HepG2 (cell line): ENCODE measurements around the gene GJC2. TPM values are rescaled to one million over a fixed set of nuclear protein-coding genes. Genes with fewer than 3 reads are reported as not detected.

Source experiments
- CBFB ChIP-seq: sonication (generic); formaldehyde crosslinking; IDR thresholded peaks from 2 replicates; pipeline ENCODE4 v1.4.0; 2020; ENCODE audit warnings: missing genetic modification reagents
- CREB3 ChIP-seq: sonication (generic); formaldehyde crosslinking; IDR thresholded peaks from 2 replicates; pipeline ENCODE4 v1.5.0; 2020; ENCODE audit warnings: missing genetic modification reagents
- IKZF1 ChIP-seq: fragments of 450-650 bp; IDR thresholded peaks from 2 replicates; pipeline ENCODE4 v1.7.1; 2016
- KLF11 ChIP-seq: IDR thresholded peaks from 2 replicates; pipeline ENCODE4 v1.6.1; 2016; ENCODE audit warnings: missing compliant biosample characterization
- KMT2A ChIP-seq: sonication (generic); formaldehyde crosslinking; IDR thresholded peaks from 2 replicates; pipeline ENCODE4 v1.4.0; 2020; ENCODE audit warnings: missing genetic modification reagents
- NCOR1 ChIP-seq: fragments of 200-600 bp; sonication (generic); IDR thresholded peaks from 2 replicates; pipeline ENCODE4 v1.7.0; 2017; ENCODE audit warnings: antibody characterized with exemption, low read length, borderline replicate concordance
- NR3C1 ChIP-seq: sonication (generic); formaldehyde crosslinking; IDR thresholded peaks from 2 replicates; pipeline ENCODE4 v1.4.0; 2020; ENCODE audit warnings: missing genetic modification reagents
- POLR2A ChIP-seq, 2 experiments: IDR thresholded peaks; 2 replicates each; pipeline ENCODE4 v1.6.1; 2011; ENCODE audit warnings: low read depth in 2 of 2, low read length in 2 of 2, mild to moderate bottlenecking in 1 of 2, moderate library complexity in 1 of 2; ENCODE audit not compliant: insufficient read depth in 1 of 2
- SAFB2 ChIP-seq: sonication (generic); formaldehyde crosslinking; IDR thresholded peaks from 2 replicates; pipeline ENCODE4 v1.5.1; 2020; ENCODE audit warnings: missing genetic modification reagents, low read depth, mild to moderate bottlenecking, borderline replicate concordance
- SMYD3 ChIP-seq: sonication (generic); formaldehyde crosslinking; IDR thresholded peaks from 2 replicates; pipeline ENCODE4 v1.8.1; 2023; ENCODE audit warnings: mild to moderate bottlenecking, missing genetic modification reagents
- SPEN ChIP-seq: sonication (generic); formaldehyde crosslinking; IDR thresholded peaks from 2 replicates; pipeline ENCODE4 v1.5.1; 2020; ENCODE audit warnings: low read depth, mild to moderate bottlenecking, missing genetic modification reagents
- SUZ12 ChIP-seq: fragments of 150-350 bp; IDR thresholded peaks from 2 replicates; pipeline ENCODE4 v1.6.1; 2014; ENCODE audit warnings: low read depth, low read length
- THAP8 ChIP-seq: sonication (generic); formaldehyde crosslinking; IDR thresholded peaks from 2 replicates; pipeline ENCODE4 v1.5.1; 2020; ENCODE audit warnings: missing genetic modification reagents, mild to moderate bottlenecking, borderline replicate concordance
- TP53 ChIP-seq: sonication (generic); formaldehyde crosslinking; conservative IDR thresholded peaks from 2 replicates; pipeline ENCODE4 v1.4.0; 2020; ENCODE audit warnings: missing genetic modification reagents
- ZBTB26 ChIP-seq: IDR thresholded peaks from 2 replicates; pipeline ENCODE4 v1.6.1; 2016; ENCODE audit warnings: missing compliant biosample characterization, missing genetic modification reagents, borderline replicate concordance
- ZFAT ChIP-seq: sonication (generic); formaldehyde crosslinking; conservative IDR thresholded peaks from 2 replicates; pipeline ENCODE4 v1.8.1; 2023; ENCODE audit warnings: missing genetic modification reagents, inconsistent platforms
- ZFP1 ChIP-seq: IDR thresholded peaks from 2 replicates; pipeline ENCODE4 v1.6.1; 2016
- ZNF143 ChIP-seq: sonication (generic); formaldehyde crosslinking; IDR thresholded peaks from 2 replicates; pipeline ENCODE4 v1.4.0; 2020; ENCODE audit warnings: missing genetic modification reagents
- ZNF205 ChIP-seq: IDR thresholded peaks from 2 replicates; pipeline ENCODE4 v1.6.1; 2018; ENCODE audit warnings: missing biosample characterization, missing genetic modification reagents
- ZNF749 ChIP-seq: sonication (generic); formaldehyde crosslinking; IDR thresholded peaks from 2 replicates; pipeline ENCODE4 v1.8.0; 2022; ENCODE audit warnings: mild to moderate bottlenecking, missing genetic modification reagents, moderate library complexity, borderline replicate concordance
- ZSCAN30 ChIP-seq: sonication (generic); formaldehyde crosslinking; IDR thresholded peaks from 2 replicates; pipeline ENCODE4 v1.5.0; 2020; ENCODE audit warnings: mild to moderate bottlenecking, missing genetic modification reagents
- polyA plus RNA-seq, 8 experiments: library from polyadenylated mRNA; depleted of rRNA in 3 of 8; stranded (reverse) in 7 of 8; unstranded in 1 of 8; fragments of >200 nt; fragmentation: Illumina TruSeq in 4 of 8; extraction: Trizol in 4 of 8; gene quantifications; 2 replicates each; pipeline versions ENCODE4 v1.2.1 to v1.2.3, GENCODE V29; 2011 to 2016; ENCODE audit warnings: low read depth in 4 of 8, missing spikeins in 1 of 8, mixed read lengths in 1 of 8; ENCODE audit not compliant: insufficient read depth in 1 of 8
- total RNA-seq, 5 experiments: library from RNA; depleted of rRNA; stranded (reverse); fragments of >200 nt; fragmentation: Illumina TruSeq; extraction: Trizol; gene quantifications; 2 replicates each; pipeline ENCODE4 v1.2.3, GENCODE V29; 2016; ENCODE audit warnings: low read depth in 1 of 5
- TF ChIP-seq, protein P1 (sequence below): sonication (generic); formaldehyde crosslinking; IDR thresholded peaks from 2 replicates; pipeline ENCODE4 v1.4.0; 2020; ENCODE audit warnings: mild to moderate bottlenecking, missing genetic modification reagents

The GJC2 gene
- total and polyA plus RNA-seq, 2 of the 13 experiments (the other 11 are each of a cell fraction or from before 2014, with no cell fraction given) = 1.6 to 3.8 TPM

GRCh38 chr1:228109962-228110488 is 39.7 kb upstream of the GJC2 start (continued):
- TF ChIP-seq ZBTB26 (CRISPR knock-in tag) = no peak
- TF ChIP-seq ZFAT (CRISPR knock-in tag) = no peak
- TF ChIP-seq SMYD3 (CRISPR knock-in tag) = no peak
- TF ChIP-seq ZFP1 (CRISPR knock-in tag) = no peak
- TF ChIP-seq CBFB (CRISPR knock-in tag) = no peak
- TF ChIP-seq ZNF749 (CRISPR knock-in tag) = 0 out of 2 replicates have a peak, but pooled peaks have one; percentile 18
- TF ChIP-seq, protein P1, sequence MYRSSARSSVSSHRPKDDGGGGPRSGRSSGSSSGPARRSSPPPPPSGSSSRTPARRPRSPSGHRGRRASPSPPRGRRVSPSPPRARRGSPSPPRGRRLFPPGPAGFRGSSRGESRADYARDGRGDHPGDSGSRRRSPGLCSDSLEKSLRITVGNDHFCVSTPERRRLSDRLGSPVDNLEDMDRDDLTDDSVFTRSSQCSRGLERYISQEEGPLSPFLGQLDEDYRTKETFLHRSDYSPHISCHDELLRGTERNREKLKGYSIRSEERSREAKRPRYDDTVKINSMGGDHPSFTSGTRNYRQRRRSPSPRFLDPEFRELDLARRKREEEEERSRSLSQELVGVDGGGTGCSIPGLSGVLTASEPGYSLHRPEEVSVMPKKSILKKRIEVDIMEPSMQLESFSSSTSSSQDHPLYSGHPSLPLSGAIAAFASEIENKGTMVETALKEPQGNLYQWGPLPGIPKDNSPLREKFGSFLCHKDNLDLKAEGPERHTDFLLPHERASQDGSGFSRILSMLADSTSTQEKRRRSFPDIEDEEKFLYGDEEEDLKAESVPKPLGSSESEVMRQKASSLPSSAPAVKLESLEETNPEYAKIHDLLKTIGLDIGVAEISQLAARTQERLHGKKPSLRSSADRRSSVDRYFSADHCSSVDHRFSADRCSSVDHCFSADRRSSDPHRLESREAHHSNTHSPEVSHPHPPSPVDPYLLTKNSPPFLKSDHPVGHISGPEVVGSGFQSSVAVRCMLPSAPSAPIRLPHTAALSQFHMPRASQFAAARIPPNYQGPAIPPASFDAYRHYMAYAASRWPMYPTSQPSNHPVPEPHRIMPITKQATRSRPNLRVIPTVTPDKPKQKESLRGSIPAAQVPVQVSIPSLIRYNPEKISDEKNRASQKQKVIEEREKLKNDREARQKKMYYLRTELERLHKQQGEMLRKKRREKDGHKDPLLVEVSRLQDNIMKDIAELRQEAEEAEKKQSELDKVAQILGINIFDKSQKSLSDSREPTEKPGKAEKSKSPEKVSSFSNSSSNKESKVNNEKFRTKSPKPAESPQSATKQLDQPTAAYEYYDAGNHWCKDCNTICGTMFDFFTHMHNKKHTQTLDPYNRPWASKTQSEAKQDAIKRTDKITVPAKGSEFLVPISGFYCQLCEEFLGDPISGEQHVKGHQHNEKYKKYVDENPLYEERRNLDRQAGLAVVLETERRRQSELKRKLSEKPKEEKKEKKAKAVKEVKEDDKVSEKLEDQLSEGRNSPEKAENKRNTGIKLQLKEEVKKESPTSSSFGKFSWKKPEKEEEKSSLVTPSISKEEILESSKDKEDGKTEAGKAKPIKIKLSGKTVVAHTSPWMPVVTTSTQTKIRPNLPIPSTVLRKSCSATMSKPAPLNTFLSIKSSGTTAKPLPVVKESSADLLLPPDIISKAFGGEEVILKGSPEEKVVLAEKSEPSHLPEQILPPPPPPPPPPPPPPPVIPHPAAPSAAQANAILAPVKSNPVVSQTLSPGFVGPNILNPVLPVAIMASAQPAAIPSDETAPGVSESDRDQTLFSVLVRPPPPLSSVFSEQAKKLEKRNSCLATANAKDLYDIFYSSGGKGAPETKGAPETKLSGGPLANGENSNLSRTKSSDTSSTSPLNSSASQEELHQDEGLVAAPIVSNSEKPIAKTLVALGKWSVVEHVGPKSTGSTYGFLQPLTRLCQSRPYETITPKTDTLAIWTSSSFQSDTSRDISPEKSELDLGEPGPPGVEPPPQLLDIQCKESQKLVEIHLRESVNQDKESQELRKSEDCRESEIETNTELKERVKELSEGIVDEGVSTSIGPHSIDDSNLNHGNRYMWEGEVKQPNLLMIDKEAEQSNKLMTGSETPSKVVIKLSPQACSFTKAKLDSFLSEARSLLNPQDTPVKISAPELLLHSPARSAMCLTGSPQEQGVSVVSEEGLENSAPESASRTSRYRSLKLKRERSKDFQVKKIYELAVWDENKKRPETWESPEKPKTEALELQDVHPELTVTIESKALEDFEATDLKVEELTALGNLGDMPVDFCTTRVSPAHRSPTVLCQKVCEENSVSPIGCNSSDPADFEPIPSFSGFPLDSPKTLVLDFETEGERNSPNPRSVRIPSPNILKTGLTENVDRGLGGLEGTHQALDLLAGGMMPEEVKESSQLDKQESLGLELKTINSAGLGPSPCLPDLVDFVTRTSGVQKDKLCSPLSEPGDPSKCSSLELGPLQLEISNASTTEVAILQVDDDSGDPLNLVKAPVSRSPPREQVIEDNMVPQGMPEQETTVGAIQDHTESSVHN = no peak
- no peak for TF ChIP-seq SAFB2
- no peak for TF ChIP-seq KMT2A
- no peak for TF ChIP-seq ZNF143
- TF ChIP-seq TP53 (CRISPR knock-in tag) = no peak
- TF ChIP-seq KLF11 (CRISPR knock-in tag) = no peak
- TF ChIP-seq POLR2A (IDR thresholded peaks at IDR 0.05; ENCODE audit: insufficient read depth in 1 of 2, low read depth in 2 of 2, low read length in 2 of 2) = peak in 1 of 2 experiments; percentile 77; a peak in 2 of 4 replicates
- TF ChIP-seq SPEN (CRISPR knock-in tag) = 0 out of 2 replicates have a peak, but pooled peaks have one; percentile 27
- no peak for TF ChIP-seq NR3C1 (CRISPR knock-in tag)
- TF ChIP-seq CREB3 = no peak
- TF ChIP-seq THAP8 = no peak
- no peak for TF ChIP-seq ZSCAN30 (CRISPR knock-in tag)
- no peak for TF ChIP-seq ZNF205
- TF ChIP-seq SUZ12 = no peak
- no peak for TF ChIP-seq IKZF1
- no peak for TF ChIP-seq NCOR1
